CMK (cell line): ENCODE results near the gene S100A14.
"Not testable (repeated sequence)": the region's sequence is repeated elsewhere in the genome, so short reads cannot be mapped to it uniquely, and the experiment has no call there.

ENCODE experiments used
- DNase-seq: peaks from one replicate; pipeline ENCODE4 v3.0.0-alpha.2; 2010; ENCODE audit warnings: low read depth

The S100A14 gene

GRCh38 chr1:153586347-153586746 is 29.8 kb downstream of the S100A14 start:
- no peak for DNase-seq

GRCh38 chr1:153585006-153585405 is 31.1 kb downstream of the S100A14 start:
- no peak for DNase-seq

DNA sequence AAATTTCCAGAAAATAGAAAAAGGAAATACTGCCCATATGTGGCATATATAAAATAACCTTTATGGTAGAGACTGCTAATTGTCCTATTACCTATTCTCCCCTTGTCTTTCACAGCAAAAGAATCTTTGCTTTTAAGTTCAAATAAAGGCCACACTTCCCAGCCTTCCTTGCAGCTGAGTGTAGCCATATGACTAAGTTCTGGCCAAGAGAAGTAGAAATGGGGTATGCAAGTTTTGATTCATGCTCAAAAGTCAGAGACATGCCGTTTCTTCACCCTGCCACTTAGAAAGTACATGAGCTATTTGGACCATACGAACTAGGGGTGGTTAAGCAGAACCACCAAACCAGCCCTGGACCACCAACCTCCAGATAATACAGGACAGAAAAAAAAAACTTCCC is 32.1 kb downstream of the S100A14 start:
- DNase-seq: no peak

- not testable (repeated sequence) for DNase-seq
Measured at GRCh38 chr1:153583514-153583913, 32.6 kb downstream of the S100A14 start.

- DNase-seq: not testable (repeated sequence)
Measured at GRCh38 chr1:153582836-153583235, 33.3 kb downstream of the S100A14 start.

GRCh38 chr1:153578936-153579335 is 37.2 kb downstream of the S100A14 start:
- DNase-seq: no peak

- no peak for DNase-seq
Measured at GRCh38 chr1:153578490-153578889, 37.6 kb downstream of the S100A14 start.

DNA sequence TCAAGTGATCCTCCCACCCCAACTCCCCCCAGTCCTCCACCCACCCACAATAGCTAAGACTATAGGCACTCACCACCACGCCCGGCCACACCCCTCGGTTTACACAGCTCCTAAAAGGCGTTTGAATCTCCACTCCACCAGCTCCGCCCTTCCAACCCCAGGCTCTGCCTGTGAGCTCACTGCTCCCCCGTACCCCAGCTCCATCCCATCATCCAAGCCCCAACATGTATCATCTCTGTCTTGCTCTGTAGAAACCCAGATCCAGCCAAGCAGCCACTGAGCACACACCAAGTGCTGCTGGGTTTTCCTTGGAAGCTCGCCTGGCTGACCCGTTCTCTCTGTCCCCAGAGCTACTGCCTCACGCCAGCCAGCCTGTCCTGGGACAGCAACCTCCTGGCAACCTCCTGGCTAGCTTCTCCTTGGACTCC is 38.5 kb downstream of the S100A14 start:
- DNase-seq: no peak

- no peak for DNase-seq
Measured at GRCh38 chr1:153577138-153577537, 39.0 kb downstream of the S100A14 start.

- not testable (repeated sequence) for DNase-seq
Measured at GRCh38 chr1:153575497-153575896, 40.6 kb downstream of the S100A14 start.

GRCh38 chr1:153575081-153575491 is 41.0 kb downstream of the S100A14 start:
- DNase-seq: not testable (repeated sequence)

- no peak for DNase-seq
Measured at GRCh38 chr1:153573351-153573750, 42.8 kb downstream of the S100A14 start.

DNA sequence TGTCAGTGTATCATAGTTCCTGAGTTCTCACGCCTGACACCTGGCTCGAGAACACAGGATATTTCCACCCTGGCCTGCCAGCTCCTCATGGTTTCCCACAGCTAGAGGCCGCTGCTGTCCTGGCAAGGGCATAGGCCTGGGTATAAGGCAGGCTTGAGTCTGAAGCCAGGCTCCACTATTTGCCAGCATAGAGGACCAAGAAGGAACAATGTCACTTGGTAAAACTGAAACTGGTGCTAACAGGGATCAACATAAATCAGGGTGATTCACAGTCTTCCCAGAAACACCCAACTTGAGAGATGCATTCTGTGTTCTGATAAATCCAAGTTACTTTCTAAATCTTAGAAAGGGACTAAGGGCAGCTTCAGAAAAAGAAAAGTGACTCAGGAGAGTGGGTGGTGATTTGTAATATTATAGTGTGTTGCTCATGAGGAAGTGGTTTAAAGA is 43.5 kb downstream of the S100A14 start:
- peak; percentile 20 for DNase-seq

- DNase-seq: no peak
Measured at GRCh38 chr1:153571706-153572105, 44.4 kb downstream of the S100A14 start.

- no peak for DNase-seq
Measured at GRCh38 chr1:153570874-153571273, 45.3 kb downstream of the S100A14 start.

GRCh38 chr1:153569465-153569864 is 46.7 kb downstream of the S100A14 start:
- no peak for DNase-seq

DNA sequence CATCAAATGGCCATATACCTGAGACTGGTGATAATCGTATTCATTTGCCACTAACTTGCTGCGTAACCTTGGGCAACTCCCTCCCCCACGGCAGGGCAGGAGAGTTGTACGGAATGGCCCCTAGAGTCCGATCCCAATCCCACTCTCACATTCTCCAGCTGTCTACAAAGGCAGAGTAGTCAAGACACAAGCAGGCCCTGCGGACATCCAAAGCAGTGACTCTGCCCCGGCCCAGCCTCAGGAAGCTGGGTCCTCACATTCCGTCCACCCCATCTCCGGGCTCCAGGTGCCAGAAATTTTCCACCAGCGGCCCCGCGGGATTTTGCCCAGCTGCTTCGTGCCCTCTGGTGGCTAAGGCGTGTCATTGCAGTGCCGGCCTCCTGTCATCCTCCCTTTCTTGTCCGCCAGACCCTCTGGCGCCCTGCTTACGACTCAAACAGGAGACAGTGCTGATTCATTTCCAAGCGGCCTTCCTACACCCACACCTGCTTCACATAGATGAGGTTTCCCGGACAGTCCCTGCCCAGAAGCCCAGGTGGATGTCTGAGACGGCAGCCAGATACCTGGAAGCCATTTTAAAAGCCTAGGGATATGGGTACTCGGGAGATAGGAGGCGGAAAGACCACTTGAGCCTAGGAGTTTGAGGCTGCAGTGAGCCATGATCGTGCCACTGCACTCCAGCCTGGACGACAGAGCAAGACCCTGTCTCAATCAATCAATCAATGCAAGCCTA is 47.6 kb downstream of the S100A14 start:
- peak; percentile 73 for DNase-seq

- no peak for DNase-seq
Measured at GRCh38 chr1:153567621-153568366, 48.3 kb downstream of the S100A14 start.

GRCh38 chr1:153566414-153567371 is 49.4 kb downstream of the S100A14 start:
- DNase-seq: peak; percentile 98

DNA sequence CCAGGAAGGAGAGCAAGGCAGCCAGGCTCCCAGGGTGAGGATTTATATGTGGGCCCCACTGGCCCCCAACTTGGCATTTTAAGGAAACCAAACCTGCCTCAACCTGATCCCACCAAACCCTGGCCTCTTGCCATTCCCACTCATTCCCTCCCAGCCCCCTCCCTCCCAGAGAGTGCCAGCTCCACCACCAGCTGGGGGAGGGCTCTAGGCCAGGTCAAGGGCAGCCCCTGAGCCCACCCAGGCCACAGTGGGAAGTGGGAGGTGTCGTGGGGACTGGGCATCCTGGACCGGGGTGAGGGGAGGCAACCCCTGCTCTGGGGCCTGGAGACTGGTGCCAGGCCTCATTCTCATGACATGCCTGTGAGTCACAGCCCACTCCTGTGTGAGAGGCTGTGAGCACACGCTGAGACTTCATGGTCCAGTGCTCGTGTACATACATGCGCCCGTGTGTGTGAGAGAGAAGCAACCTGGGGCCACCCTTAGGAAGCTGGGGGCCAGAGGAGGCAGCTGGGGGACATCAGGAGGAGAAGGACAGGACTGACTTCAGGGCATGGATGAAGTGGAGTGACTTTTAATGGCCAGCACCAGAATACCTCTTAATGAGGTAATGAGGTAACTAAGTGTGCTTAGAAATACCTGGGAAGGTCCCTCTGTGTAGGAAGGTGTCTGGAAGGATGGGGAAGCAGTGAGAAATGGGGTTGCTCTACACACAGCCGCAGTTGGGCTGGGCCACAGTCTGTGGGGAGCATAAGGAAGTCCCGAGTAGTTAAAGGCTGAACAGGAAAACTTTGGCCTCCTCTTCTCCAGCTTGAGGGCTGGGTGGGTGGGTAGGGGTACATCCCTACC is 50.4 kb downstream of the S100A14 start, which contains the start of gene S100A2:
TSS of gene S100A2 (minus strand) at position 316 of the 846 bp plus-strand sequence. CDS start 1,967 bp downstream, outside the sequence.
- DNase-seq: no peak
